Keratinocyte (primary cell): ENCODE measurements around the gene EML1. TPM values are rescaled to one million over a fixed set of nuclear protein-coding genes. Genes with fewer than 3 reads are reported as not detected.

Source experiments
- DNase-seq: peaks from one replicate; pipeline ENCODE4 v3.0.0-alpha.2; 2011; ENCODE audit warnings: low read depth, missing footprints, low spot score
- FAIRE-seq: peaks from 2 replicates; lab custom pipeline; 2011; peaks lifted over from hg19 to GRCh38; lab: Jason Lieb, UNC
- H2AFZ ChIP-seq: 2 replicates; pipeline ENCODE4 v1.6.0; 2012; ENCODE audit warnings: low read length, control low read depth, inconsistent platforms; ENCODE audit not compliant: control insufficient read depth
- H3K27ac ChIP-seq: 2 replicates; pipeline ENCODE4 v1.5.1; 2011; ENCODE audit warnings: low read length; ENCODE audit not compliant: control insufficient read depth, insufficient read depth
- H3K27me3 ChIP-seq: 3 replicates; pipeline ENCODE4 v1.6.0; 2011; ENCODE audit warnings: low read length; ENCODE audit not compliant: control insufficient read depth, insufficient read depth; ENCODE audit errors: extremely low read depth
- H3K36me3 ChIP-seq, 2 experiments: 2 replicates in 1 of 2; 3 replicates in 1 of 2; pipeline ENCODE4 v1.5.1; 2011; ENCODE audit warnings: low read length in 2 of 2, mild to moderate bottlenecking in 1 of 2; ENCODE audit not compliant: control insufficient read depth in 2 of 2, insufficient read depth in 2 of 2; ENCODE audit errors: extremely low read depth in 1 of 2
- H3K4me1 ChIP-seq: 3 replicates; pipeline ENCODE4 v1.5.1; 2011; ENCODE audit warnings: low read length; ENCODE audit not compliant: control insufficient read depth, insufficient read depth; ENCODE audit errors: extremely low read depth
- H3K4me2 ChIP-seq: 3 replicates; pipeline ENCODE4 v1.6.0; 2011; ENCODE audit warnings: low read depth, low read length; ENCODE audit not compliant: control insufficient read depth, insufficient read depth; ENCODE audit errors: extremely low read depth
- H3K4me3 ChIP-seq, 3 experiments: fragments of 200-600 bp in 1 of 3; sonication (generic) in 1 of 3; 2 replicates in 2 of 3; 3 replicates in 1 of 3; pipeline ENCODE4 v1.5.1; 2011 to 2016; ENCODE audit warnings: low read length in 3 of 3, mild to moderate bottlenecking in 3 of 3, control low read depth in 2 of 3, inconsistent platforms in 1 of 3, low read depth in 1 of 3, mixed read lengths in 1 of 3, mixed run types in 1 of 3, moderate library complexity in 1 of 3; ENCODE audit not compliant: control insufficient read depth in 2 of 3, insufficient read depth in 2 of 3; ENCODE audit errors: extremely low read depth in 1 of 3
- H3K79me2 ChIP-seq: 2 replicates; pipeline ENCODE4 v1.6.0; 2012; ENCODE audit warnings: low read length; ENCODE audit not compliant: control insufficient read depth, insufficient read depth
- H3K9ac ChIP-seq: 3 replicates; pipeline ENCODE4 v1.6.0; 2011; ENCODE audit warnings: low read length; ENCODE audit not compliant: control insufficient read depth, insufficient read depth; ENCODE audit errors: extremely low read depth
- H3K9me1 ChIP-seq: 3 replicates; pipeline ENCODE4 v1.6.0; 2011; ENCODE audit warnings: low read length; ENCODE audit not compliant: control insufficient read depth, insufficient read depth; ENCODE audit errors: extremely low read depth
- H3K9me3 ChIP-seq: 2 replicates; pipeline ENCODE4 v1.5.1; 2012; ENCODE audit warnings: low read depth, low read length; ENCODE audit not compliant: control insufficient read depth
- H4K20me1 ChIP-seq: 3 replicates; pipeline ENCODE4 v1.6.0; 2011; ENCODE audit warnings: low read length; ENCODE audit not compliant: control insufficient read depth, insufficient read depth; ENCODE audit errors: extremely low read depth
- CTCF ChIP-seq, 3 experiments: IDR thresholded peaks in 1 of 3; conservative IDR thresholded peaks in 1 of 3; optimal IDR thresholded peaks in 1 of 3; 2 replicates in 2 of 3; 3 replicates in 1 of 3; pipeline versions ENCODE3 to v1.5.1; 2011; ENCODE audit warnings: low read length in 3 of 3, mild to moderate bottlenecking in 3 of 3, moderate library complexity in 2 of 3, control low read depth in 1 of 3, inconsistent platforms in 1 of 3; ENCODE audit not compliant: insufficient read depth in 2 of 3; ENCODE audit errors: extremely low read depth in 1 of 3
- EZH2 ChIP-seq: IDR thresholded peaks from one replicate; pipeline ENCODE4 v1.6.1; 2012; ENCODE audit warnings: inconsistent platforms, mild to moderate bottlenecking, low read length, moderate library complexity
- dilution Hi-C: fragments of 300-500 bp; cut with MboI; formaldehyde crosslinking; loops from one replicate; pipeline ENCODE4 v1.7.0; 2020; ENCODE audit warnings: low sequenced_read_pairs; ENCODE audit not compliant: extremely low pct_ligation_motif_present
- polyA plus RNA-seq, 5 experiments: library from polyadenylated mRNA; depleted of rRNA in 3 of 5; stranded (reverse) in 3 of 5; stranded (forward) in 1 of 5; unstranded in 1 of 5; fragments of >200 nt; gene quantifications; 1 replicate in 1 of 5; 2 replicates in 3 of 5; 3 replicates in 1 of 5; pipeline versions ENCODE4 v1.2.1 to v1.2.3, GENCODE V29; 2011 to 2012; ENCODE audit warnings: missing spikeins in 2 of 5, low read depth in 1 of 5, low replicate concordance in 1 of 5

Gene EML1
- polyA plus RNA-seq, 1 donor (not counting 4 experiments of a cell fraction or from before 2014, with no cell fraction given), result 0.84 TPM

GRCh38 chr14:99975190-99975589 is 182.0 kb downstream of the EML1 start:
- Histone ChIP-seq H3K4me1 (peaks cover 13% of the 10 kb centered on the region), H3K9ac (no peak overlapping the region), H3K9me1 (no peaks in the 10 kb centered on the region), H3K4me3 (no peak overlapping the region), H3K9me3 (no peaks in the 10 kb centered on the region), H3K4me2 (no peak overlapping the region), H4K20me1 (no peaks in the 10 kb centered on the region), H3K27me3 (peaks cover 8% of the 10 kb centered on the region), H3K79me2 (peaks cover 11% of the 10 kb centered on the region), H2AFZ (no peak overlapping the region), H3K36me3 (no peaks in the 10 kb centered on the region), H3K27ac (no peak overlapping the region)
- no peak for FAIRE-seq
- dilution Hi-C loops, result no loop called here
- DNase-seq, result no peak
- TF ChIP-seq CTCF (optimal IDR thresholded peaks at IDR 0.05 in 1 of 3, IDR thresholded peaks at IDR 0.05 in 1 of 3, conservative IDR thresholded peaks at IDR 0.05 in 1 of 3; ENCODE audit: extremely low read depth in 1 of 3, insufficient read depth in 2 of 3, low read length in 3 of 3), result no peak
- no peak for TF ChIP-seq EZH2

DNA sequence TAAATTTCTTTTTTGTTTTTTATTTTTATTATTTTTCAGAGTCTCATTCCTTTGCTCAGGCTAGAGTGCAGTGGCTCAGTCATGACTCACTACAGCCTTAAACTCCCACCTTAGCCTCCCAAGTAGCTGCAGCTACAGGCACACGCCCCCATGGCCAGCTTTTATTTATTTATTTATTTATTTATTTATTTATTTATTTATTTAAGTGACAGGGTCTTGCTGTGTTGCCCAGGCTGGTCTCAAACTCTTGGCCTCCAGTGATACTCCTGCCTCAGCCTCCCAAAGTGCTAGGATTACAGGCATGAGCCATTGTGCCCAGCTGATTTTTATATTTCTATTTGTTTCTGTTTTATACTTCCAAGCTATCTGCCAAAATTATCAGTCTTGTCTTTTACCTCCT is 182.8 kb downstream of the EML1 start:
- Histone ChIP-seq H4K20me1 (no peaks in the 10 kb centered on the region), H3K4me1 (peaks cover 20% of the 10 kb centered on the region), H2AFZ (no peak overlapping the region), H3K9ac (no peak overlapping the region), H3K27me3 (peaks cover under 1% of the 10 kb centered on the region), H3K79me2 (peaks cover 15% of the 10 kb centered on the region), H3K36me3 (no peaks in the 10 kb centered on the region), H3K9me3 (no peaks in the 10 kb centered on the region), H3K27ac (no peak overlapping the region), H3K4me3 (no peak overlapping the region), H3K9me1 (no peaks in the 10 kb centered on the region), H3K4me2 (no peak overlapping the region)
- DNase-seq, result no peak
- FAIRE-seq, result no peak
- dilution Hi-C loops, result no loop called here
- TF ChIP-seq EZH2 (no peak), CTCF (optimal IDR thresholded peaks at IDR 0.05 in 1 of 3, IDR thresholded peaks at IDR 0.05 in 1 of 3, conservative IDR thresholded peaks at IDR 0.05 in 1 of 3; ENCODE audit: extremely low read depth in 1 of 3, insufficient read depth in 2 of 3, low read length in 3 of 3) (no peak)
